A549 (cell line): ENCODE data around the gene RALGAPA1. TPM values are rescaled to one million over a fixed set of nuclear protein-coding genes. Genes with fewer than 3 reads are reported as not detected.
A peak's percentile ranks its signal among the peaks of the same experiment; 100 is the strongest.
"Not testable (repeated sequence)": the region's sequence is repeated elsewhere in the genome, so short reads cannot be mapped to it uniquely, and the experiment has no call there.

ENCODE experiments used
- ATAC-seq, 2 experiments: fragments of 200-7000 bp in 1 of 2; fragments of >200 bp in 1 of 2; cut with Nextera tagmentation in 1 of 2; cut with Tn5 transposase in 1 of 2; 3 replicates each; pipeline versions ENCODE4 v1.8.0 to v1.9.1; 2018 to 2020; ENCODE audit warnings: mild to moderate bottlenecking in 1 of 2, moderate library complexity in 1 of 2
- CTCF ChIA-PET: fragments of 300-600 bp; sonication (Branson Sonifier 250); formaldehyde crosslinking; extraction: SDS; loops from one replicate; lab custom pipeline; 2021; ENCODE audit warnings: antibody characterized with exemption, inconsistent platforms; lab: Yijun Ruan, JAX
- POLR2A ChIA-PET: fragments of 350-600 bp; formaldehyde crosslinking; extraction: SDS; loops from one replicate; lab custom pipeline; 2021; ENCODE audit warnings: antibody characterized with exemption, inconsistent platforms; lab: Yijun Ruan, JAX
- DNase-seq, 2 experiments: peaks; one replicate each; pipeline versions ENCODE4 v3.0.0 to v3.0.0-alpha.2; 2011 to 2016; ENCODE audit warnings: low read depth in 1 of 2, low spot score in 1 of 2
- FAIRE-seq: peaks from 2 replicates; lab custom pipeline; 2011; peaks lifted over from hg19 to GRCh38; lab: Jason Lieb, UNC
- H3K27ac ChIP-seq, 2 experiments: fragments of >200 bp; sonication (Bioruptor Twin); formaldehyde crosslinking; 3 replicates each; pipeline ENCODE4 v1.5.1; 2016 to 2017
- H3K4me1 ChIP-seq: fragments of >200 bp; sonication (Bioruptor Twin); formaldehyde crosslinking; 3 replicates; pipeline ENCODE4 v1.6.1; 2016
- H3K4me2 ChIP-seq: fragments of >200 bp; sonication (Bioruptor Twin); formaldehyde crosslinking; 3 replicates; pipeline ENCODE4 v1.6.1; 2016
- H3K4me3 ChIP-seq: fragments of >200 bp; sonication (Bioruptor Twin); formaldehyde crosslinking; 3 replicates; pipeline ENCODE4 v1.5.1; 2016
- H3K9me3 ChIP-seq: fragments of >200 bp; sonication (Bioruptor Twin); formaldehyde crosslinking; 3 replicates; pipeline ENCODE4 v1.6.1; 2016
- ATOH8 ChIP-seq: fragments of 250-450 bp; sonication (Bioruptor Pico); IDR thresholded peaks from 2 replicates; pipeline ENCODE4 v1.5.0; 2020; ENCODE audit warnings: low read depth, mild to moderate bottlenecking, moderate library complexity
- BCL3 ChIP-seq: fragments of >200 bp; sonication (Bioruptor Twin); formaldehyde crosslinking; IDR thresholded peaks from 3 replicates; pipeline ENCODE4 v1.6.1; 2016
- BHLHE40 ChIP-seq: IDR thresholded peaks from 2 replicates; pipeline ENCODE4 v1.6.1; 2012; ENCODE audit warnings: low read depth, low read length, inconsistent platforms
- CBX8 ChIP-seq: fragments of 200-600 bp; sonication (generic); IDR thresholded peaks from 2 replicates; pipeline ENCODE4 v1.6.1; 2016
- CHD2 ChIP-seq: fragments of 150-350 bp; IDR thresholded peaks from 2 replicates; pipeline ENCODE4 v1.6.1; 2014; ENCODE audit warnings: low read length; ENCODE audit not compliant: partially characterized antibody
- ELK1 ChIP-seq: fragments of 150-350 bp; IDR thresholded peaks from 2 replicates; pipeline ENCODE4 v1.6.1; 2014; ENCODE audit warnings: low read depth, mild to moderate bottlenecking, low read length
- EP300 ChIP-seq, 2 experiments: fragments of >200 bp; sonication (Bioruptor Twin); formaldehyde crosslinking; IDR thresholded peaks; 2 replicates in 1 of 2; 3 replicates in 1 of 2; pipeline ENCODE4 v1.6.1; 2016 to 2017
- GATA3 ChIP-seq: IDR thresholded peaks from 2 replicates; pipeline ENCODE4 v1.6.1; 2012; ENCODE audit warnings: borderline replicate concordance
- JUNB ChIP-seq: fragments of >200 bp; sonication (Bioruptor Twin); formaldehyde crosslinking; IDR thresholded peaks from 2 replicates; pipeline ENCODE4 v1.6.1; 2016
- MAFK ChIP-seq: fragments of 450-650 bp; IDR thresholded peaks from 2 replicates; pipeline ENCODE4 v1.6.1; 2014; ENCODE audit not compliant: partially characterized antibody
- PHF8 ChIP-seq: fragments of 200-600 bp; sonication (generic); IDR thresholded peaks from 2 replicates; pipeline ENCODE4 v1.6.1; 2016; ENCODE audit warnings: low read depth, mild to moderate bottlenecking, antibody characterized with exemption, moderate library complexity, borderline replicate concordance
- REST ChIP-seq: fragments of 200-600 bp; sonication (generic); IDR thresholded peaks from 2 replicates; pipeline ENCODE4 v1.6.1; 2016; ENCODE audit warnings: antibody characterized with exemption, mild to moderate bottlenecking, moderate library complexity
- TFCP2L1 ChIP-seq: fragments of 250-450 bp; sonication (Bioruptor Pico); IDR thresholded peaks from 2 replicates; pipeline ENCODE4 v1.5.0; 2021; ENCODE audit warnings: mild to moderate bottlenecking
- TP53 ChIP-seq: fragments of 250-450 bp; sonication (Bioruptor Pico); IDR thresholded peaks from 2 replicates; pipeline ENCODE4 v1.5.0; 2021; ENCODE audit warnings: mild to moderate bottlenecking, moderate library complexity
- ZC3H11A ChIP-seq: fragments of 450-650 bp; IDR thresholded peaks from 2 replicates; pipeline ENCODE4 v1.6.1; 2014; ENCODE audit warnings: antibody characterized with exemption, mild to moderate bottlenecking
- ZFP36 ChIP-seq: fragments of 450-650 bp; IDR thresholded peaks from 2 replicates; pipeline ENCODE4 v1.6.1; 2014; ENCODE audit warnings: borderline replicate concordance; ENCODE audit not compliant: partially characterized antibody
- ZNF302 ChIP-seq: fragments of 250-450 bp; sonication (Bioruptor Pico); IDR thresholded peaks from 2 replicates; pipeline ENCODE4 v1.9.0; 2021; ENCODE audit warnings: inconsistent platforms, mild to moderate bottlenecking, moderate library complexity
- WGBS: methylation state at CpG from one replicate; pipeline ENCODE4 v1.1.6; 2017; ENCODE audit errors: missing lambda C conversion rate; 5-methylcytosine and 5-hydroxymethylcytosine counted together
- polyA plus RNA-seq, 4 experiments: library from polyadenylated mRNA; depleted of rRNA in 3 of 4; stranded (reverse); fragments of >200 nt; fragmentation: RNase III in 1 of 4; extraction: RNeasy Plus Mini Kit Qiagen cat#74134 plus additional on column Dnase treatment in 1 of 4; gene quantifications; 2 replicates in 3 of 4; 3 replicates in 1 of 4; pipeline ENCODE4 v1.2.3, GENCODE V29; 2011 to 2017

Gene RALGAPA1
- polyA plus RNA-seq, 2 of the 4 experiments (the other 2 are of a cell fraction), result 8.2 to 17.1 TPM

GRCh38 chr14:35628989-35629388 lies 180.1 kb downstream of the RALGAPA1 start:
- Histone ChIP-seq H3K4me2 (no peak overlapping the region), H3K9me3 (no peaks in the 10 kb centered on the region), H3K27ac (no peak overlapping the region), H3K4me1 (no peaks in the 10 kb centered on the region), H3K4me3 (no peak overlapping the region)
- FAIRE-seq, result no peak
- WGBS, result 88% methylated on average over 3 of the region's 3 CpGs
- TF ChIP-seq JUNB (no peak), TFCP2L1 (no peak), ZC3H11A (no peak), GATA3 (no peak), CHD2 (no peak), ELK1 (no peak), PHF8 (no peak), BCL3 (no peak), ATOH8 (no peak), BHLHE40 (no peak), REST (no peak), ZFP36 (no peak), EP300 (IDR thresholded peaks at IDR 0.05) (no peak), CBX8 (no peak), ZNF302 (CRISPR knock-in tag) (no peak), TP53 (CRISPR knock-in tag) (no peak)
- CTCF ChIA-PET, result interaction anchor here (1.1 kb wide), 1 partner anchor 18 kb away, joined by 3 read pairs; no protein-coding TSS in a partner anchor
- ATAC-seq, result no peak
- POLR2A ChIA-PET, result no interaction called here
- no peak for DNase-seq

- H3K4me2 ChIP-seq, H3K4me1 ChIP-seq, CTCF ChIA-PET, ATAC-seq, H3K4me3 ChIP-seq, POLR2A ChIA-PET, DNase-seq, H3K27ac ChIP-seq, H3K9me3 ChIP-seq: not testable (repeated sequence)
- TF ChIP-seq MAFK, result peak; percentile 56
- FAIRE-seq, result peak; percentile 32
- 67% methylated on average over 2 of the region's 2 CpGs for WGBS
Measured at GRCh38 chr14:35626947-35627346, 182.1 kb downstream of the RALGAPA1 start.

GRCh38 chr14:35621996-35622395 lies 187.1 kb downstream of the RALGAPA1 start:
- H3K4me1 ChIP-seq, POLR2A ChIA-PET, H3K9me3 ChIP-seq, H3K4me2 ChIP-seq, CTCF ChIA-PET, H3K27ac ChIP-seq, DNase-seq, ATAC-seq, FAIRE-seq, H3K4me3 ChIP-seq: not testable (repeated sequence)
- WGBS, result 84% methylated on average over 4 of the region's 4 CpGs

GRCh38 chr14:35619998-35620397 lies 189.1 kb downstream of the RALGAPA1 start:
- WGBS, result 93% methylated on average over 6 of the region's 6 CpGs
- POLR2A ChIA-PET, result not testable (repeated sequence)

GRCh38 chr14:35619461-35619860 lies 189.6 kb downstream of the RALGAPA1 start:
- 84% methylated on average over 1 of the region's 1 CpG for WGBS
- DNase-seq, FAIRE-seq, CTCF ChIA-PET, H3K9me3 ChIP-seq, H3K4me1 ChIP-seq, H3K4me2 ChIP-seq, H3K27ac ChIP-seq, POLR2A ChIA-PET, ATAC-seq, H3K4me3 ChIP-seq: not testable (repeated sequence)

More at GRCh38 chr14:35619998-35620397, 189.1 kb downstream of the RALGAPA1 start:
- FAIRE-seq, H3K27ac ChIP-seq, DNase-seq, ATAC-seq, H3K4me2 ChIP-seq, H3K4me3 ChIP-seq, H3K4me1 ChIP-seq, H3K9me3 ChIP-seq, CTCF ChIA-PET: not testable (repeated sequence)
